Medulla oblongata (tissue), 1 donor: ENCODE measurements around the gene FOXN3.
"Not testable (repeated sequence)": the region's sequence is repeated elsewhere in the genome, so short reads cannot be mapped to it uniquely, and the experiment has no call there.

ENCODE experiments used
- DNase-seq: peaks from one replicate; pipeline ENCODE4 v3.0.0-alpha.2; 2015; ENCODE audit errors: extremely low spot score

FOXN3 gene

DNA sequence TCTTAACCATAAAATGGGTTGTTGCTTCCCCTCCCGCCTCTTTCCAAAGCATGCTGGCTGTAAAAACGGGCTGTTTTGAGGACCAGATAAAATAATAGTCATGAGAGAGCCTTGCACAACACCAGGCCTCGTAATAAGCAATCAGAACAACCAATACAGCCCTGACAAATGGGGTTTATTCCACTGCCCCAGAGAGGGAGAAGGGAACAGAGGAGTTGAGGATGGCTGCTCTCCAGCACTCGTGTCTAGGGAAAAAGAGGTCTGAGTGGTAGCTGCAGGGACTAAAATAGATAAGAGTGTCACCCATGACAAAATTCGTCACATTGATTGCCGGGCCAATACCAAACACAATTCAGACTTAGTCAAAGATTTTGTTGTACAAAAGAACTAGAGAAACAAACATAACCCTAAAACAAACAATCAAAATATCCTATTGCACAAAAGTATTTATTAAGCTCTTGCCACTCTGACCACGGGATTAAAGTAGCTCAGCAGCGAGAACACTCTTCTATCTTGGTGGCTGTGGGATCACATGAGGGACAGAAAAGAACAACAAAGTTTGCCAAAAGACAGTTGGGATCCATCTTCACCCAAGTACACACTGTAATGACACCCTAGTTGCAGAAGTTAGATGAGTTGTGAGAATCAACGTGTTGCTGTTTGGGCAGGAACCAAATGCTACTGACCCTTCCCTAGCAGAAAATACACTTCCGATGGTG is 188.0 kb downstream of the FOXN3 start:
- DNase-seq, result peak; percentile 31

DNA sequence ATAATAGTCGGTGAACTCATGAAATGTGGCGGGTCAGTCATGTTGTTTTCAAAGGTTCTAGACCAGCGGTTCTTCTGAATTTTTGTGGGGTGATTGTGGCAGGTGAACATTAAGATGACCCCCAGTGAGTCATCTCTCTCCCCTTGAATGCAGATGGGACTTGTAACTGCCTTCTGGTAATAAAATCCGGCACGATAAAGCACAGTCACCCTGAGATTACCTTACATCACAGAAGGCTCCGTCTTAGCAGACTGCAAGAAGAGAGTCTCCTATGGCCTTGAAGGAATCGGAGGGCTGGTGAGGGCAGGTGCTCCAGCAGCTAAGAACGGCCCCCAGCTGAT is 189.6 kb downstream of the FOXN3 start:
- no peak for DNase-seq

DNA sequence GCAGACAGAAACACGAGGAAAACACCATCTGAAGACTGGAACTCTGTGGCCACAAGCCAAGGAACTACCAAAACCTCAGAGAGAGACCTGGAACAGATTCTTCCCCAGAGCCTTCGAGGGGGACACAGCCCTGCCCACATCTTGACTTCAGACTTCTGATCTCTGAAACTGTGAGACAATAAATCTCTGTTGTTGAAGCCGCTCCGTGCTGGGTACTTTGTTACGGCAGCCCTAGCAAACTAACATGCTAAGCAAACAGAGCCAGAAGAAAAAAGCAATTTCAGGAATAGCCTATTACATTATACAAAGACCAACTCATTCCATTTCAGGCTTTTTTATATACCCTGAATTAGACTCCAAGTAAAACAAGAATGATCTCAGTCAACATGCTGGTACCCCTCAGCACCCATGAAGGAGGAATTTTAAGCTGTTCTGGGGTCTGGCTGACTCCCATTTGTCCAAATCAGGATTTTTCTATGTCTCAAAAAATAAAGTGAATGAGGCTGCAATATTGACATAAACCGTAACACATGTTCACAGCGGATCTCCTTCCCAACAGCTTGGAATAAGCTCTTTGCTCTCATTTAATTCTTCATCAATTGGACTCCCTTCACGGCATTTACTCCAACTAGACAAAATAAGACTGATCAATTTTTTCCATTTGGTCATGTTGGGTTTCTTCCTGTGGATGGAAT is 190.1 kb downstream of the FOXN3 start:
- peak; percentile 35 for DNase-seq

DNA sequence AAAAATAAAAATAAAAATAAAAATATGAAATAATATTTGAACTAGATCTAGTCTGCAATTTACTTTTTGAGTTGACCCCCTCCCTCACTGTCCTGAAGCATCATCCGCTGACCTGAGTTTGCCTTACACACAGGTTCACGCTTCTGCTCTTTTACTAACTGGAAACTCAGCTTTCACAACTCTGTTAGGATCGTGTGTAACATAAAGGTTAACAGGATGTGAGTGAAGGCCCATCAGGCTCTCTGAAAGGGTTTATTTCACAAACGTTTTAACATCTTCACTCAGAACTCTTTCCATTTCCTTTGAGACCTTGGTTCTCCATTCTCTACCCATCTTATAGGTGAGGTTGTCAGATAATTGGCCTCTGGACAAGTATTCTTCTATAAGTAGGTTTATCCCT is 191.4 kb downstream of the FOXN3 start:
- no peak for DNase-seq

DNA sequence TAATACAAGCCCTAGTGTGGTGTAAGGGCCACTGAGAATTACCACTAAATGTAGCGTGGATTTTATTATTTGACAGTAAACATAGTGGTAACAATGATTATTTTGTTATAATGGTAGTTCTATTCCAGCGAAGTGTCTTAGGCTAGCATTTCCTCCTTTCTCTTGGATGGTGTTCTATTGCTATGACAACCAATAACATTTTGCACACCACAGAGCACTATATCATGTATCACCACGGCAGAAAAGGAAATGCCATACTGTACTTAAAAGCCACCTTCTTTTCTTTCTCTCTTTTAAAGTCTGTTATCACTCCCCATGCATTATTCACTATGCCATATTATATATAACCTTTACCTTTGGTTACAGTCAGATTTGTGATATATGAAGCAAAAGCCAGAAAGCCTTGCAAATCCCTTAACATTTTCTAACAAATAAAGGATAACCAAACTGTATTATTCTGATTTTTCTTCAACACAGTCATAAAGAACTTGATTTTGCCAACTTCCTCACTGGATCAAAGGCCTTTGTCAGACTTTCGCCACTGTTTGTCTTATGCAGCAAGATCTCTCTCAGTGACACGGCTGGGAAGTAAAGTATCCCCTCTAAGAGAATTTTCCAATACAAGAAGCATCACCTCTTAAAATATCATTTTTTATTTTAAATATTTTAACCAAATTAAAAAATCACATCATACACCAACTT is 195.8 kb downstream of the FOXN3 start:
- DNase-seq, result no peak

DNA sequence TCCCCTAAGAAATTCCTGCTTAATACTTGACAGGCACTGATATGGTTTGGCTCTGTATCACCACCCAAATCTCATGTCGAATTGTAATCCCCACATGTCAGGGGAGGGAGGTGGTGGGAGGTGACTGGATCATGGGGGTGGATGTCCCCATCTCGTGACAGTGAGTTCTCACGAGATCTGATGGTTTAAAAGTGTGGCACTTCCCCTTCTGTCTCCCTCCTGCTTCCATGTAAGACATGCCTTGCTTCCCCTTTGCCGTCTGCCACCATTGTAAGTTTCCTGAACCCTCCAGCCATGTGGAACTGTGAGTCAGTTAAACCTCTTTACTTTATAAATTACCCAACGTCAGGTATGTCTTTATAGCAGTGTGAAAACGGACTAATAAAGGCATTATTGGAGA is 198.0 kb downstream of the FOXN3 start:
- DNase-seq, result no peak

DNA sequence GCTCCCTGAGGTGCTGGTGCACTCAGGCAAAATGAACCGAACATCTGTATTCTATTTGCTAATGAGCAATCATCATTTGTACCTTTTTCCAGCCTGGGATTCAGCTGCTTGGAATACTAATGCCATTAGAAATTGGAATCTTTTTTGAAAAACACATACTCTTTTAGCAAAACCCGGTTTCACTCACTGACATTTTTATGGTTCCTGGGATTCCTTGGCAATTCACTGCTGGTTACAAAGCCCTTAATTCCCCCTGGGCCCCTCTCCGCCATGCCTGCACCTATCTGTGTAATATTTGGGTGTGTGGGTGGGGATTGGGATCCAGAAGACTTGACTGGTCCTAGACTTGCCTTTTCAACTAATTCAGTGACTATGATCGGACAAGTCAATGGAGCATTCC is 199.1 kb downstream of the FOXN3 start:
- DNase-seq, result no peak

DNA sequence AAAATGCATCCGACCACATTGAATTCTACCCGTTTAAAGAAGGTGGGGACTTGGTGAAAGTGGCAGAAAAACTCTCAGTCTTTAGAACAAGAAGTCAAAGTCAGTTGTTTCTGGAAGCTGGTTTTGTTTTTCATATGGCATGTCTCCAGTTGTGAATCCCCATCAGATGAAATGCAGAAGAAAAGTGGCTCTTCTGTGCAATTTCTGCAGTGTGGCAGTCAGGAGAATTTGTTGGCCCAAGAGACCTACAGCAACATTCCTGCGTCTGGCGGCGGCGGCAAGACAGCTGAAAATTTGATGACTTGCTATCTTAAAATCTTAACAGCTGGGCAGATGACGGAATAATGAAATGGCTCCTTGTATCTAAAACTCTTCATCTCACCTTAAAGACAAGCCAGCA is 201.5 kb downstream of the FOXN3 start:
- DNase-seq, result peak; percentile 54

DNA sequence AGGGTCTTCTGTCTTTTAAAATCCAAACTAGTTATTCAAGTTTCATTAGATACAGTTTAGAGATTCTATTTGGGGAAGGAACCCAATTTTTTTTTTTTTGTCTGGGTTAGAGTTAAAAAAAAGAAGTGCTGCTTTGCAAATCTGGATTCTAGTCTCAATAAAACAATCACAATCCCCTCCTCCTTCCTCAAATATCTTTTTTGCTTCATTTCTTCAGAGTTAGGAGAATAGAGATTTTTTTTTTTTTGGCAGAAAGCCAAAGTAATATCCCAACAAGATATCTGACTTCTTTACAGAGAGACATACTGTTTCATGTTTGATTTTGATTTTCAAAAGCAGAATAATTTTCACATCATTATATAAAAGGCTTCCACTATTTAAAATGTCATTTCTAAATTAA is 201.9 kb downstream of the FOXN3 start:
- no peak for DNase-seq

DNA sequence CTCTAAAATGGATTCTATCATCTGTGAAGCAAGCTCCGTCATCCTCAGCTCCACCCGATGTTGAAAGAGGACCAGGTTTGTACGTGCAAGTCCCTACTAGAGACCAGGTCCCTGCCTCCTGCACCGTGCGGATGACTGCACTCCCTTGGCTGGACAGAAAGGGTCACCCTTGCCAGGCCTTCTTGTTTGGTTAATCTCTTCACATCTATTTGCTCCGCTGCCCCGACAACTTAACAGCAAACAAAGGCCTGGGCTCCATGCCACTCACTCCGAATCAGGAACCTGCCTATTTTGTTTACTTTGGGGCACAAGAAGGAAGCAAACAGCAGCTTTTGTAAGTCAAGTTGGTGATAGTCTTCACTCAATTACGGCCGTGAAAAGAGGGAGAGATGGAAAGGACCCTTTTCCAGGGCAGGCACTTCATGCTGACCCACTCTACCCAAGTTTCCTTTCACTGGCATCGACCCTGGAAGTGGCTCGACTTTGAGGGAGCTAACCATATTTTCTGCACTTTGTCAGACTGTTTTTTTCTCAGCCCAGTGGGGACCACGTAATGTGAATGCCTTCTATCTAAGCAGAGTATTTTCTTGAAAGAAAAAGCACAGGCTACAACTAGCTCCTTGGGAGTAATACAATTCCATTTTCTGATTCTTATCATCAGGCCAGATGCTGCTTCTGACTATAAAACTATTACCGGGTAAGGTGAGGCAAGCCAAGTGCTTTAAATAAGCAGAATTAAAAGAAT is 202.6 kb downstream of the FOXN3 start:
- DNase-seq, result peak; percentile 68

DNA sequence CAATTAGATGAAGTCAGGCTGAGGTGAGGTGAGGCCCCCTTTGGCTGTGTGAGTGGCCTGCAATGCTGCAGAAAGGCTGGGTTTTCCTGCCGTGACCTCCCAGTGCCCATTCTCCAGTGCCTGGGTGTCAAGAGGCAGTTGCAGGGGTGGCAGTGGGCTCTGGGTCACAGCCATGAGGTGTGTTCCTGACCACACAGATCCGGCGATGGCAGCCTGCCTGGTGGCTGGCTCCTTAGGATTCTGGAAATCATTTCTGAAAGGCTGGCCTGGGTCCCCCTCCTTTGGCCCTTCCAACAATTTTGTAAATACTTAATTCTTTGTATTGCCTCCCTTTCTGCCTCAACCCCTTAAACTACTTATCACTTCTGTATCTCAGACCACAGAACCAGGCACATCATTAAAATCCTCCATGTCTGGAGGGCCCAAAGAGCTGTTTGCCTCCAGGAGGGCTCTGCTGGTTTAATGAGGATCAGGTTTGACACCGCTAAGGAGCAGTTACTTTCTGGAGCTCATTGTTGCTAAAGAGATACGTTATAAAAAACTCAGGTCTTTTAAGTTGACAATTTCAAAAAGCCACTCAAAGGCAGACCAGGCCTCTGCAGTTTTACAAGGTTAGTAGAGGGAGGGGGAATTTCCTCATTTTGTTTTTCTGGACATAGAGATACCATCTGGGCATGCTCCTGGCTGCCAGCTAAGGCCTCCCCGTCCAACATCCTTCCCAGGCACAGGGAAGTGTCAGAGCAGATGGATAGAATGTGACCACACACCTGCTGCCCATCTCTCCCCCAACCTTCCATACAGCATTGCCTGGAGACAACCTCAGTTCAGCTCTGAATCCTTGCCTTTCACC is 204.4 kb downstream of the FOXN3 start:
- DNase-seq, result no peak

DNA sequence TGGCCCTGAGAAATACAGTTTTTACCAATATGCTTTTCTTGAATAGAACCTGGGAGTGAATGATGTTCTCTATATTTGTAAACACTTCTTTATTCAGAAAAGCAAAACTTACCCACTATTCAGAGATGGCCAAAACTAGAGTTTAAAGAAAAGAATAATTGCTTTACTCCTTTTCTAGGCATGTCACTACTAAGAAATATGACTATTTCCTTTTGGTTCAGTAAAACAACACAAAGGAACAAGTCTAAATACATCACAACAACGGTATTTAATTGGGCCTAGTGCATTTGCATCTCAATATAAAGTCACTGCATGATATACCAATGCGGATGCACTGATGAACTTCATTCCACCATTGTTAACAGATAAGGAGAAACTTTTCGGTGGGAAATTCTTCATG is 207.5 kb downstream of the FOXN3 start:
- no peak for DNase-seq

DNA sequence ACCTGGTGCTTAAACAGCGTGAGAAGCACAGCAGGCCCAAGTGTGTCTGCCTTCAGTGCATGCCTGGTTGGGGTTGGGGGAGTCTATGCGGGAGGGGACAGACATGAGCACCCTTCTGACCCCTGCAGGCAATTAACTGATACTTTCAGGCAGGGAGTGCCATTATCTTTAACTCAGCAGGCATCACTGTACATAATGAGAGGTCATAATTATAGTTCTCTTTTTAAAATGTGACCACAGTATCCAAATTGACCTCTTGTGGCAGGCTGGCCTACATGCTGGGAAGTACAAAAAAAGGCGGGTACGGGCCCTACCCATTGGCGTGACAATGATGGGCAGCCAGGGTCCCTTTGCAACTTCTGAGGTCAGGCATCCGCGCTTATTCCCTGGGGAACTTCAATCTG is 209.1 kb downstream of the FOXN3 start:
- no peak for DNase-seq

DNA sequence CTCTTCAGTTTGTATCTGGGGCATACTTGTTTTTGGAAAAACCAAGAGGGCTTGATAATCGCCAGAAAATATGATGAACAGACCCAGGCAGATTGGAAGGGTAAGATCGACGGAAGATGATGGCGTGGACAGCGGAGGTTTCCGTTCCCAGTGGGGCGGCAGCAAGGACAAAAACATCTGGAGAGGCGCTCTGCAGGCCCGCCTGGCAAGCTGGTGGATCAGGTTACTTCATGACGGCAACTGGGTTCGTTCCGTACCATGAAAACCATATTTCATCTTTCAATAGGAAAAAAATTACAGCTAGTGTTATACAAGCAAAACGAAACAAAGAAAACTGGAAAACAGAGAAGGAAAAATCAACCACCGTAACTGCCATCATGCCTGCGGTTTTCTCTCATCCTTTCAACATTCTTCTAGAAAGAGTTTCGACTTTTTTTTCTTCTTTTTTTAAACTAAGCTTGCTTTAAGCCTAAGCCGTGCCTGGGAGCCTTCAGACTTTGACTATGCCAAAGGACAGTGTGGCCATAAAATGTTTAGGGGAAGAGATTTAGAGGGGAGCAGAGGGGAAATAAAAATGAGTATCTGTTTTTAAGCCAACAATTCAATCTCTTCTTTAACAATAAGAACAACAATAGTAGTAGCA is 210.5 kb downstream of the FOXN3 start:
- no peak for DNase-seq

DNA sequence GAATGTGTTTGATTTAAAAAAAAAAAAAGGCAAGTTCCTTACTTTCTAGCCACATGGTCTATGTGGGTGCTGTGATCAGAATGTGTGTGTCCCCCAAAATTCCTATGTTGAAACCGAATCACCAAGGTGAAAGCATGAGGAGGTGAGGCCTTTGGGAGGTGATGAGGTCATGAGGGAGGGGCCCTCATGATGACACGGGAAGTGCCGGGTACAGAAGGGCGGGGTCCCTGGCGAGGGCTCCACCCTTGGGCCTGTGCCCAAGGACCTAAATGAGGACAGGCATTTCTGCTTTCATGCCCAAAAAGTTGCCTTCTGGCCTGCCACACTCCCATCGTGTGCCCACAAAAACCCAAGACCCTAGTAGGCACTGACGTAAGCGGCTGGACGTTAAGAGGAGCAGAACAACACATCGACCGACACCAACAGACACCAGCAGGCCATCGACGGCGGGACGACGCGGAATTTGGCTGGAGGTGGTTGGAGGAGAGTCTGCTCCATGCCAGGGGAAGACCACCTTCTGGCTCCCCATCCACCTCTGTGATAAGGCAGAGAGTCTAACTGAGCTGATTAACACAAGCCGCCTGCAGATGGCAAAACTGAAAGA is 211.8 kb downstream of the FOXN3 start:
- DNase-seq, result no peak

DNA sequence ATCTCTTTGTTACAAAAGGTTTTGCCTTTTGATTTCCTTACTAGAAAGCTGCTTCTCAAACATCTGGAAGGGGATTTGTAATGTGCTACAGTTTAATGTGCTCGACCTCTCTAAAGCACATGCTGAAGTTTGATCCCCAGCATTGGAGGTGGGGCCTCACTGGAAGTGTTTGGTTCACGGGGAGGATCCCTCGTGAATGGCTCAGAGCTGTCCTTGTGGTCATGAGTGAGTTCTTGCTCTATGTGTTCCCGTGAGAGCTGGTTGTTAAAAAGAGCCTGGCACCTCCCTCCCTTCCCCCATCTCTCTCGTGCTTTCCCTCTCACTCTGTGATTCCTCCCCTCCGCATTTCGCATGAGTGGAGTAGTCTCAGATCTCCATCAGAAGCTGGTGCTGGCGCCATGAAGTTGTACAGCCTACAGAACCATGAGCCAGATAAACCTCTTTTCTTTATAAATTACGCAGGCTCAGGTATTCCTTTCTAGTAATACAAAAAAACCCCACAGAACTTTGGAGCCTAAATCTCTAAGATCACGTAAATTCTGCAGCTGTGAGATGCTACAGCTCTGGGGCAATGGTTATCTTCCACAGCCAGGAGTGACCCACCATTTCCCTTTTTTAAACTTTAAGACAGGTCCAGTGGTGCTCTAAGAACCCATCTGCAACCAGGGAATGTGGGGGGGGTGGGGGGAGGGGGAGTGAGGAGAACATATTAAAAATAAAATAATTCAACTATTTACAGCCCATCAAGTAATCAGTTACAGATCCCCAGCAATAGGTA is 214.4 kb downstream of the FOXN3 start:
- no peak for DNase-seq

DNA sequence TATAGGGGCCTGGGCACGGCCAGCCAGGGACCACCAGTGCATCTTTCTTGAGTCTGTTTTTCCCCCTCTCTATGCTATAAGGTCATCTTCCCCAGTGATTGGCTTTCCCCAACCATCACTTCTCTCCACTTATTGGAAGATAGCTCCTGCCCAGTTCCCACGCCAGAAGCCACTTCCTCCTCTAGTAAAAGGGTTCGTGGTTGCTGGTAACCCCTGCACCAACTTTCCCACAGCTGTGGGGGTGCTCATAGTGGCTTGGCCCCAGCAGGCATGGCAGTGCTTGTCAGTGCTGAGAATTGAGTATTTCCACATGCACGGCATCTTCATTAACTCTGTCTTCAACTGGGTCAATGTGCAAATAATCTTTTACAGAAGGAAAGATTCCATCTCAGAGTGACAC is 215.4 kb downstream of the FOXN3 start:
- DNase-seq, result no peak

DNA sequence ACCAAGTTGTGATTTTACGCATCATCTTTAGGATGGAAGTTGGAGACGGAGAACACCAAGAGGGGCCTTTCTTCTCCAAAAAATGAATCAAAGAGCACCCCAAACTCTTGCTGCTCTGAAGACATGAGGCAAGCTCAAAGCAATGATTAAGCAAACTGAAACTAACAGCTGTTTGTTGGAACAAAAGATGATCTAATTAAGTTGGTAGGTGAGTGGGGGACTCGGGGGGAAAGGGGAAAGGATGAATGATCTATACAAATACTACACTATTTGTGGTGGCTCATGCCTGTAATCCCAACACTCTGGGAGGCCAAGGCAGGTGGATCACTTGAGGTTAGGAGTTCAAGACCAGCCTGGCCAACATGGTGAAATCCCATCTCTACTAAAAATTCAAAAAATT is 217.7 kb downstream of the FOXN3 start:
- DNase-seq, result not testable (repeated sequence)

DNA sequence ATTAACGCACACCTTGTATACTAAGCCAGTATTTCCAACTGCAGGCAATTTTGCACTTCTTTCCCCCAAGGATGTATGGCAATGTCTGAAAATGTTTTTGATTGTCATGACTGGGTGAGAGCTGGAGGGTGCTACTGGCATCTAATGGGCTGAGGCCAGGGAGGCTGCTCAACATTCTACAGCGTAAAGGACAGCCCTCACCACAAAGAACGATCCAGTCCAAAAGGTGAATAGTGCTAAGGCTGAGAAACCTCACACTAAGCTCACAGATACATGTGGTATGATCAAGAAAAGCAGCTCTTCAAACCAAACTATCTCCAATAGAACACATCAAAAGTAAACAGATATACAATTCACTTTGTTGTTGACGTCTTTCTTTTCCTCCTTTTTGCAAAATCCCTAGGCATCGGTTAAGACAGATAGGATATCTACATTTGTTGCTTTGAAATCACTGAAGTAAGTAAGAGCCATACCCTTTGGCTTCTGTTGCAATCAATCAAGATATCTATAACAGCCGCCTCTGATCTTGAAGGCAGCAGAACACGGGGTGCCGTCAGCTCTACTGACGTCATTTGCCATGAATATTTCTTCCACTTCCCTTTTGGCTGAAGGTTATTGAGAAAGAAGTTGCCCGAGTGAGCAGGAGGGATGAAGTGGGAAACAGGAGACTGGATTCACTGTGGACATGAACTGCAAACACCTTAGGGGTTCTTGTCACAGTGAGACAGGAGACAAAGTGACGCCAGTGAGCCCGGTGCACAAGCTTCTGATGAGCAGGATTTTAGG is 218.3 kb downstream of the FOXN3 start:
- DNase-seq, result peak; percentile 20
